ENCODE results near the gene RAB17. TPM values are rescaled to one million over a fixed set of nuclear protein-coding genes. Genes with fewer than 3 reads are reported as not detected.

The RAB17 gene
- total and polyA plus RNA-seq, 2 of the 8 experiments (the other 6 are each of a cell fraction or from before 2014, with no cell fraction given): 42.6 to 83.4 TPM

GRCh38 chr2:237639052-237639835 lies 48.7 kb upstream of the RAB17 start (continued):
- TF ChIP-seq KDM4A (IDR thresholded peaks at IDR 0.05; ENCODE audit: low read depth, low read length, severe bottlenecking): no peak

Measured in H1 (cell line).